Neural progenitor cell (in vitro differentiated cells): Measurements from ENCODE around the gene CFAP52.

Experiments
- EZH2 ChIP-seq: fragments of 200-600 bp; sonication (generic); IDR thresholded peaks from 2 replicates; pipeline ENCODE4 v1.6.1; 2017; ENCODE audit warnings: antibody characterized with exemption, mild to moderate bottlenecking, moderate library complexity
- TF ChIP-seq, protein P1 (sequence below): fragments of 200-600 bp; sonication (generic); IDR thresholded peaks from 2 replicates; pipeline ENCODE4 v1.5.1; 2017; ENCODE audit warnings: antibody characterized with exemption, mild to moderate bottlenecking

GRCh38 chr17:9577373-9577709 is 899 bp downstream of the CFAP52 start:
- TF ChIP-seq, protein P1, sequence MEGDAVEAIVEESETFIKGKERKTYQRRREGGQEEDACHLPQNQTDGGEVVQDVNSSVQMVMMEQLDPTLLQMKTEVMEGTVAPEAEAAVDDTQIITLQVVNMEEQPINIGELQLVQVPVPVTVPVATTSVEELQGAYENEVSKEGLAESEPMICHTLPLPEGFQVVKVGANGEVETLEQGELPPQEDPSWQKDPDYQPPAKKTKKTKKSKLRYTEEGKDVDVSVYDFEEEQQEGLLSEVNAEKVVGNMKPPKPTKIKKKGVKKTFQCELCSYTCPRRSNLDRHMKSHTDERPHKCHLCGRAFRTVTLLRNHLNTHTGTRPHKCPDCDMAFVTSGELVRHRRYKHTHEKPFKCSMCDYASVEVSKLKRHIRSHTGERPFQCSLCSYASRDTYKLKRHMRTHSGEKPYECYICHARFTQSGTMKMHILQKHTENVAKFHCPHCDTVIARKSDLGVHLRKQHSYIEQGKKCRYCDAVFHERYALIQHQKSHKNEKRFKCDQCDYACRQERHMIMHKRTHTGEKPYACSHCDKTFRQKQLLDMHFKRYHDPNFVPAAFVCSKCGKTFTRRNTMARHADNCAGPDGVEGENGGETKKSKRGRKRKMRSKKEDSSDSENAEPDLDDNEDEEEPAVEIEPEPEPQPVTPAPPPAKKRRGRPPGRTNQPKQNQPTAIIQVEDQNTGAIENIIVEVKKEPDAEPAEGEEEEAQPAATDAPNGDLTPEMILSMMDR: no peak
- no peak for TF ChIP-seq EZH2
